GM23248 (cell line): Measurements from ENCODE around the gene EXOC6.

Experiments
- EZH2 ChIP-seq: fragments of 200-600 bp; sonication (generic); IDR thresholded peaks from 2 replicates; pipeline ENCODE4 v1.6.1; 2018; ENCODE audit warnings: antibody characterized with exemption, mild to moderate bottlenecking; ENCODE audit not compliant: insufficient read depth, poor library complexity, severe bottlenecking
- EZH2phosphoT487 ChIP-seq: fragments of 200-600 bp; sonication (generic); IDR thresholded peaks from 2 replicates; pipeline ENCODE4 v1.6.1; 2018; ENCODE audit warnings: antibody characterized with exemption, moderate library complexity, mild to moderate bottlenecking, low read depth; ENCODE audit not compliant: insufficient read depth

- no peak for TF ChIP-seq EZH2
- TF ChIP-seq EZH2phosphoT487 = no peak
Observed at GRCh38 chr10:93086289-93086688, 238.0 kb downstream of the EXOC6 start.
